Uterus (tissue), 4 donors: Measurements from ENCODE around the gene ATP6V1G3. TPM values are rescaled to one million over a fixed set of nuclear protein-coding genes. Genes with fewer than 3 reads are reported as not detected.

ENCODE experiments used
- DNase-seq, 2 donors: peaks; one replicate each; pipeline ENCODE4 v3.0.0-alpha.2; 2019 to 2020
- H3K27ac ChIP-seq, 2 donors: fragments of 200-600 bp; sonication (generic); 1 replicate in 1 of 2; 2 replicates in 1 of 2; pipeline ENCODE4 v1.5.1; 2016 to 2018
- H3K27me3 ChIP-seq, 2 donors: fragments of 200-600 bp; sonication (generic); one replicate each; pipeline ENCODE4 v1.5.1; 2018 to 2019; ENCODE audit warnings: control low read depth in 1 of 2
- H3K36me3 ChIP-seq, 2 donors: fragments of 200-600 bp; sonication (generic); one replicate each; pipeline ENCODE4 v1.5.1; 2019; ENCODE audit warnings: control low read depth in 1 of 2
- H3K4me1 ChIP-seq, 2 donors: fragments of 200-600 bp; sonication (generic); one replicate each; pipeline ENCODE4 v1.5.1; 2018 to 2019; ENCODE audit warnings: control low read depth in 1 of 2
- H3K4me3 ChIP-seq, 2 donors: fragments of 200-600 bp; sonication (generic); 1 replicate in 1 of 2; 2 replicates in 1 of 2; pipeline ENCODE4 v1.5.1; 2018 to 2019; ENCODE audit warnings: mild to moderate bottlenecking in 1 of 2
- H3K9me3 ChIP-seq, 2 donors: fragments of 200-600 bp; sonication (generic); one replicate each; pipeline ENCODE4 v1.5.1; 2019; ENCODE audit warnings: control low read depth in 1 of 2
- POLR2A ChIP-seq, 2 donors: fragments of 450-650 bp; IDR thresholded peaks; one replicate each; pipeline ENCODE4 v1.6.1; 2016; ENCODE audit warnings: antibody characterized with exemption in 2 of 2, mild to moderate bottlenecking in 1 of 2, moderate library complexity in 1 of 2
- intact Hi-C: fragments of 100-400 bp; cut with DNase I; formaldehyde crosslinking; loops from one replicate; pipeline ENCODE4 v1.15.1; 2023; ENCODE audit warnings: low total_unique reads
- total RNA-seq, 4 donors: library from RNA; depleted of rRNA in 3 of 4; stranded (reverse); fragments of >200 nt in 3 of 4; gene quantifications; one replicate each; pipeline versions ENCODE4 v1.1.0 to v1.2.4, GENCODE V29; 2014 to 2023
- TF ChIP-seq, protein P1 (sequence below), 4 experiments: fragments of 200-600 bp in 2 of 4; fragments of 450-650 bp in 2 of 4; sonication (generic) in 2 of 4; IDR thresholded peaks; one replicate each; pipeline ENCODE4 v1.5.1; 2016 to 2019; ENCODE audit warnings: antibody characterized with exemption in 4 of 4, mild to moderate bottlenecking in 2 of 4, moderate library complexity in 1 of 4
- donor health status: DM: yes; HTN: yes; CAD: no.

ATP6V1G3 gene
- total RNA-seq, 4 donors from 2014 or later = not detected

GRCh38 chr1:198520524-198521254 lies 19.8 kb downstream of the ATP6V1G3 start:
- no peak for DNase-seq
- TF ChIP-seq POLR2A (IDR thresholded peaks at IDR 0.05) = no peak
- TF ChIP-seq, protein P1, sequence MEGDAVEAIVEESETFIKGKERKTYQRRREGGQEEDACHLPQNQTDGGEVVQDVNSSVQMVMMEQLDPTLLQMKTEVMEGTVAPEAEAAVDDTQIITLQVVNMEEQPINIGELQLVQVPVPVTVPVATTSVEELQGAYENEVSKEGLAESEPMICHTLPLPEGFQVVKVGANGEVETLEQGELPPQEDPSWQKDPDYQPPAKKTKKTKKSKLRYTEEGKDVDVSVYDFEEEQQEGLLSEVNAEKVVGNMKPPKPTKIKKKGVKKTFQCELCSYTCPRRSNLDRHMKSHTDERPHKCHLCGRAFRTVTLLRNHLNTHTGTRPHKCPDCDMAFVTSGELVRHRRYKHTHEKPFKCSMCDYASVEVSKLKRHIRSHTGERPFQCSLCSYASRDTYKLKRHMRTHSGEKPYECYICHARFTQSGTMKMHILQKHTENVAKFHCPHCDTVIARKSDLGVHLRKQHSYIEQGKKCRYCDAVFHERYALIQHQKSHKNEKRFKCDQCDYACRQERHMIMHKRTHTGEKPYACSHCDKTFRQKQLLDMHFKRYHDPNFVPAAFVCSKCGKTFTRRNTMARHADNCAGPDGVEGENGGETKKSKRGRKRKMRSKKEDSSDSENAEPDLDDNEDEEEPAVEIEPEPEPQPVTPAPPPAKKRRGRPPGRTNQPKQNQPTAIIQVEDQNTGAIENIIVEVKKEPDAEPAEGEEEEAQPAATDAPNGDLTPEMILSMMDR (IDR thresholded peaks at IDR 0.05) = no peak
- Histone ChIP-seq H3K36me3 (no peaks in the 10 kb centered on the region), H3K4me3 (no peak overlapping the region), H3K27ac (no peak overlapping the region), H3K9me3 (no peaks in the 10 kb centered on the region), H3K27me3 (no peaks in the 10 kb centered on the region), H3K4me1 (no peaks in the 10 kb centered on the region)
- intact Hi-C loops = no loop called here

DNA sequence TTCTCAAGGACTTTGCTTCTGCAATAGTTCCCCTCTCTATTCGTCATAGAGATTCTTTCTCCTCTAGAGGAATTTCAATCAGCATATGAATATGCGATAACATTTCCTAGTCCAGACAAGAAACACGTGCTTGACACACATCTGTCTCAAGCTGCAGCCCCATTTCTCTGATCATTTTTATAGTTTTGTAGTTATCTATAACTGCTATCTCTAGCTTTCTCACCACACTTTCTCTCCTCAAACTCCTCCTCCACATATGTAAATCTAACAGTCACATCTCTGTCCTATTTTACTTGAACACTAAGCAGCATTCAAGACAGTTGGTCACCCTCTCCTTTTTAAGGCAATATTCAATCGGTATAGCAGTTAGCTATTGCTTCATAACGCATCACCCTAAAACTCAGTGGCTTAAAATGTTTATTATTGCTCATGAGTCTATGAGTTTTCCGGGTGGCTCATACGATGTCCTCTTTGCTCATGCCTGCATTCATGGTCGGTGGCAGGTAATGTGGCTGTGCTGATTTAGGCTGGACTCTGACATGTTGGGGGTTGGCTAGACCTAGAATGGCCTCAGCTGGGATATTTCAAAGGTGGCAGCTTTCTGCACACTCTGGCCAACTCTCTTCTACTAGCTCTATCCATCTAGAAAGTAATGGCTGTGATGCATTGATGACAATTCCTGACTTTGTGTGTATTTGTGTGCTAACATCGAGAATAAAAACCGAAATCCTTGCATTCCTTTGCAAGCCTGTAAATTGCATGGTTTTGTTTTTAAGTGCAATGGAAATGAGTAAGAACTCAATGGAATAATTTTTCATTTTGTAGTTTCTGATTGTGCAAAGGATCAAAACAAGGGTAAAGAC lies 20.6 kb downstream of the ATP6V1G3 start:
- no peaks in the 10 kb centered on the region for H3K27me3 ChIP-seq

DNA sequence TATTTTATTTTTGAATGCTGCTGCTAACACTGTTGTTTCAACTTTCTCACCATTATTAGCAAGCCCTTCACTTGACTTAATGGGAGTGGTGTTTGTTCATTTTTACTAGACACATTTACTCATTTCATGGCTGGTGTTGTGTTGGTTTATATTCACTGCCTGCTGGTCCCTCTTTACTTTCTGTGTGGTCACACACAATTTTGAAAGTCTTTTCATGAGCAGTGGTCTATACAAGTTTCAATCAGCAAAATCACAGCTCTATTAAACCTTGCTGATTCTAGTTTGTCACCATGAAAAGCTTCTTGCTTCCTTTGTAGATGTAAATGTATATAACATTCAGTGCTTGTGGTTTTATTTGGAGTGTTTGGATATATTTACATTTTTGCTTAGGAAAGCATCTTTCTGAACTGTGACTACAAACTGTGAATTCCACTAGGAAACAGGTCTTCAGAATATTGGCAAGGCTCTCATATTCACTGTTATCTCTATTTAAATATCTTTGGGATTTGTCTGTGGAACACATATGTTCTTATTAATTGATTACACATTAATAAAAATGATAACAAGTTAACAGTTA lies 22.8 kb downstream of the ATP6V1G3 start:
- Histone ChIP-seq H3K36me3 (no peaks in the 10 kb centered on the region), H3K9me3 (no peaks in the 10 kb centered on the region), H3K27me3 (no peaks in the 10 kb centered on the region), H3K4me3 (no peak overlapping the region), H3K4me1 (no peaks in the 10 kb centered on the region), H3K27ac (no peak overlapping the region)
- DNase-seq = no peak
- TF ChIP-seq POLR2A (IDR thresholded peaks at IDR 0.05) = no peak
- intact Hi-C loops = no loop called here

More for the DNA sequence above, 20.6 kb downstream of the ATP6V1G3 start:
- H3K27ac ChIP-seq = no peak overlapping the region
- H3K9me3 ChIP-seq = no peaks in the 10 kb centered on the region
- intact Hi-C loops = no loop called here
- TF ChIP-seq POLR2A (IDR thresholded peaks at IDR 0.05) = no peak
- TF ChIP-seq, protein P1 (IDR thresholded peaks at IDR 0.05) = no peak
- no peak for DNase-seq
- H3K4me3 ChIP-seq = no peak overlapping the region
- no peaks in the 10 kb centered on the region for H3K4me1 ChIP-seq
- H3K36me3 ChIP-seq = no peaks in the 10 kb centered on the region

DNA sequence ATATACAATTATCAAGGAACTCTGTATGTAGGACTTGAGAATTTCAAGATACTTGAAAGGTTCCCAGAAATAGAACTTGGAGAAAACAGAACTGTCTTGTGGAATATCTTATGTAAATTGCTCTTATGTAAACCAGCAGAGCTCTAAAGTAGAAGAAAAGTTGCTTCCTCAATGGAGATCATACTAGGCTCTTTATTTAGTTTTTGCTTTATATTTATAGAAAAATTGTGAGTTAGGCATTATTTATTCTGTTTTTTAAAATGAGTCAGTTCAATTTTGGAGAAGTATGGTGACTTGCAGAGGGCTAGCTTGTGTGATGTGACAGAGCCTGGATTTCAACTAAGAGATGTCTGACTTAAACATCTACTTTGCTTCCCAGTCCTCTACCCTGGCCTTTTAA lies 40.4 kb downstream of the ATP6V1G3 start:
- H3K36me3 ChIP-seq = no peaks in the 10 kb centered on the region
- no peaks in the 10 kb centered on the region for H3K9me3 ChIP-seq
- H3K4me1 ChIP-seq = no peaks in the 10 kb centered on the region
- no peak overlapping the region for H3K27ac ChIP-seq
- no peak for DNase-seq
- H3K4me3 ChIP-seq = no peak overlapping the region
- no peaks in the 10 kb centered on the region for H3K27me3 ChIP-seq
- TF ChIP-seq, protein P1 (IDR thresholded peaks at IDR 0.05) = no peak
- no peak for TF ChIP-seq POLR2A (IDR thresholded peaks at IDR 0.05)
- intact Hi-C loops = no loop called here

DNA sequence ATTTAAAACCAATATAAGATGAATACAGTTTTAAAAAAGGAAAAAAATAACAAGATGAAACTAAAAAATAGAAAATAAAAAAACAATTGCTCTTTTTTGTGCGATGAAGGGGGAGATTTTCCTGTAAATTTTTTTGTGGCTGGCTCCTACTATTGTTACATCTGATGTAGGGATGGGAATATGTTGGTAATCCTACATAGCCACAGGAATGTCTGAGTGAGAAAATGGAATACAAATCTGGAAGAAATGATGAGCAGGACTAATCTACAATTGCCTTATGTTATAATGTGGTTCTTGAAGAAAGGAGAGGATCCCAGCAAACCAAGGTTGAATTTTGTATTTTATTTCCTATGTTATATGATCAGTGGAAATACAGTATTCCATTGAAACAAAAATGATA lies 40.9 kb downstream of the ATP6V1G3 start:
- TF ChIP-seq, protein P1 (IDR thresholded peaks at IDR 0.05) = no peak
- no peak for TF ChIP-seq POLR2A (IDR thresholded peaks at IDR 0.05)
- intact Hi-C loops = no loop called here
- no peak overlapping the region for H3K27ac ChIP-seq
- no peaks in the 10 kb centered on the region for H3K36me3 ChIP-seq
- no peaks in the 10 kb centered on the region for H3K27me3 ChIP-seq
- H3K9me3 ChIP-seq = no peaks in the 10 kb centered on the region
- no peak for DNase-seq
- no peaks in the 10 kb centered on the region for H3K4me1 ChIP-seq
- H3K4me3 ChIP-seq = no peak overlapping the region
